ENCODE data around the gene BRWD1. TPM values are rescaled to one million over a fixed set of nuclear protein-coding genes. Genes with fewer than 3 reads are reported as not detected.

Gene BRWD1
- total RNA-seq (2016; rRNA removed; fragmentation: Illumina TruSeq; extraction: Trizol) = 28.0 and 28.7 TPM in 2 replicates
- 30.7 and 33.0 TPM in 2 replicates for total RNA-seq (2016; cell fraction: cytosol; rRNA removed; fragmentation: Illumina TruSeq; extraction: Trizol; ENCODE audit: low read depth)
- total RNA-seq (2016; cell fraction: insoluble cytoplasmic fraction; rRNA removed; fragmentation: Illumina TruSeq; extraction: Trizol) = 28.3 TPM in 2 replicates
- total RNA-seq (2016; cell fraction: membrane; rRNA removed; fragmentation: Illumina TruSeq; extraction: Trizol) = 24.7 and 28.2 TPM in 2 replicates
- 61.1 and 61.3 TPM in 2 replicates for total RNA-seq (2016; cell fraction: nucleus; rRNA removed; fragmentation: Illumina TruSeq; extraction: Trizol)
- polyA plus RNA-seq (2011; rRNA removed) = 11.4 and 13.9 TPM in 2 replicates
- 5.1 and 8.1 TPM in 2 replicates for polyA plus RNA-seq (2011; cell fraction: cytosol; rRNA removed)
- polyA plus RNA-seq (2011; cell fraction: nucleus; rRNA removed) = 14.0 and 19.1 TPM in 2 replicates
- 13.5 and 18.9 TPM in 2 replicates for polyA plus RNA-seq (2012)
- 3.9 and 4.4 TPM in 2 replicates for polyA plus RNA-seq (2016; cell fraction: cytosol; fragmentation: Illumina TruSeq; extraction: Trizol; ENCODE audit: low read depth)
- polyA plus RNA-seq (2016; cell fraction: insoluble cytoplasmic fraction; fragmentation: Illumina TruSeq; extraction: Trizol; ENCODE audit: low read depth) = 12.7 and 14.4 TPM in 2 replicates
- polyA plus RNA-seq (2016; cell fraction: membrane; fragmentation: Illumina TruSeq; extraction: Trizol; ENCODE audit: low read depth) = 8.7 TPM in 2 replicates
- 27.5 and 27.9 TPM in 2 replicates for polyA plus RNA-seq (2016; cell fraction: nucleus; fragmentation: Illumina TruSeq; extraction: Trizol; ENCODE audit: insufficient read depth, low read depth)
- 24.1 and 32.5 TPM in 2 replicates for polyA minus RNA-seq (2011; rRNA and poly(A)+ RNA removed; ENCODE audit: low replicate concordance)
- polyA minus RNA-seq (2011; cell fraction: cytosol; rRNA and poly(A)+ RNA removed) = 26.4 and 29.3 TPM in 2 replicates
- polyA minus RNA-seq (2011; cell fraction: nucleus; rRNA and poly(A)+ RNA removed) = 204 and 216 TPM in 2 replicates
- percentile 91 among the genes with signal in this experiment for Bru-seq, nascent RNA
- percentile 91 among the genes with signal in this experiment for BruChase-seq, experiment 1, labeled RNA remaining after a 6-hour chase
- percentile 94 among the genes with signal in this experiment for BruChase-seq, experiment 2, labeled RNA remaining after a 2-hour chase
- long read RNA-seq, experiment 1, transcript BRWD1-202 (5 exons, 2,495 nt) = major isoform, 5 of 8 reads
- long read RNA-seq, experiment 1, partial matches to known transcripts = 2 of 8 reads
- long read RNA-seq, experiment 1, other reads (novel, unspliced or antisense) = 1 of 8 reads
- long read RNA-seq, experiment 2, partial matches to known transcripts = 1 of 26 reads
- long read RNA-seq, experiment 2, other reads (novel, unspliced or antisense) = 24 of 26 reads

GRCh38 chr21:39313571-39314142 lies at the start of gene BRWD1:
Gene BRWD1, minus strand, starts transcription at chr21:39313632. Its CDS starts 141 bp downstream, at chr21:39313491.
- FAIRE-seq (no peak), DNase-seq (ENCODE audit: low spot score) (peak; percentile 72), ATAC-seq (peak; percentile 77)
- in situ Hi-C loops (cut with HindIII; ENCODE audit: extremely low pct_ligation_motif_present, low pct_unique_long_range_greater_than_20kb) = no loop called here
- H3K4me1 ChIP-seq (ENCODE audit: insufficient read depth, low read length) = peaks cover 41% of the 10 kb centered on the region
- H2AFZ ChIP-seq (ENCODE audit: low read length) = peak within 1 kb of the TSS; percentile 80
- peak within 1 kb of the TSS; percentile 100 for H3K4me2 ChIP-seq (ENCODE audit: low read depth, low read length)
- H3K27me3 ChIP-seq (ENCODE audit: control insufficient read depth in 1 of 2, insufficient read depth in 2 of 2, low read length in 2 of 2) = no peaks in the 10 kb centered on the region; a peak in 1 of 5 replicates
- peak within 1 kb of the TSS; percentile 92 for H3K9ac ChIP-seq (ENCODE audit: insufficient read depth, low read depth, low read length)
- H3K27ac ChIP-seq (ENCODE audit: extremely low read length, insufficient read depth, low read length) = peak within 1 kb of the TSS; percentile 98
- peaks cover 33% of the 10 kb centered on the region for H3K79me2 ChIP-seq (ENCODE audit: insufficient read depth, low read length)
- peak within 1 kb of the TSS; percentile 61 to 76 (median 72) for H3K4me3 ChIP-seq (replicated peaks in 1 of 3; ENCODE audit: insufficient read depth in 1 of 3, low read depth in 2 of 3, low read length in 3 of 3)
- intact Hi-C loops (cut with micrococcal nuclease; ENCODE audit: unreplicated experiment) = loop anchor here (2.0 kb wide), 2 partner anchors 35 to 75 kb away; partner anchors contain the start of gene HMGN1
- no TSS peak for BruUV-seq (replicated peaks)
- ChIA-PET POLR2A (interaction anchor here (0.8 to 5.0 kb wide), 7 partner anchors 13 to 130 kb away, joined by 3 to 47 read pairs (median 15); partner anchors contain the start of genes HMGN1 and PSMG1), CTCF (ENCODE audit: low intra/inter-chr PET ratio, low total read pairs) (interaction anchor here (2.2 kb wide), 1 partner anchor 75 kb away, joined by 10 read pairs; no protein-coding TSS in a partner anchor)
- H3K36me3 ChIP-seq (replicated peaks in 1 of 2; ENCODE audit: control insufficient read depth in 1 of 2, insufficient read depth in 2 of 2, low read length in 2 of 2) = peaks cover 0 to 11% of the 10 kb centered on the region in 2 experiments; a peak in 3 of 5 replicates
- H3K9me3 ChIP-seq (ENCODE audit: low read length) = no peaks in the 10 kb centered on the region
- peaks cover 25% of the 10 kb centered on the region for H4K20me1 ChIP-seq (ENCODE audit: insufficient read depth, low read length)
- no CpG with 5 or more reads among the region's 78 CpGs for WGBS (ENCODE audit: low lambda C conversion rate)
- no peak for TF ChIP-seq SETDB1 (CRISPR knock-in tag; IDR thresholded peaks at IDR 0.05; ENCODE audit: borderline replicate concordance)
- TF ChIP-seq PPARG (CRISPR knock-in tag; conservative IDR thresholded peaks at IDR 0.05) = no peak
- no peak for TF ChIP-seq NR2F2 (IDR thresholded peaks at IDR 0.05; ENCODE audit: borderline replicate concordance, low read depth)
- 0 out of 2 replicates have a peak, but pooled peaks have one; percentile 18 for TF ChIP-seq ZNF607 (CRISPR knock-in tag; IDR thresholded peaks at IDR 0.05; ENCODE audit: borderline replicate concordance)
- peak; percentile 25; the same call in 1 of the 2 replicates for TF ChIP-seq MTA1 (CRISPR knock-in tag; IDR thresholded peaks at IDR 0.05; ENCODE audit: borderline replicate concordance)
- no peak for TF ChIP-seq CENPX (CRISPR knock-in tag; IDR thresholded peaks at IDR 0.05)
- no peak; the same call in 1 of the 2 replicates for TF ChIP-seq ISX (CRISPR knock-in tag; conservative IDR thresholded peaks at IDR 0.05)
- peak; percentile 94 for TF ChIP-seq RBFOX2 (IDR thresholded peaks at IDR 0.05; ENCODE audit: low read depth, low read length)
- no peak for TF ChIP-seq ARID2 (CRISPR knock-in tag; IDR thresholded peaks at IDR 0.05; ENCODE audit: borderline replicate concordance)
- TF ChIP-seq PITX1 (CRISPR knock-in tag; IDR thresholded peaks at IDR 0.05) = 0 out of 2 replicates have a peak, but pooled peaks have one; percentile 39
- TF ChIP-seq ZSCAN22 (CRISPR knock-in tag; IDR thresholded peaks at IDR 0.05) = peak; percentile 69
- TF ChIP-seq RFX5 (IDR thresholded peaks at IDR 0.05; ENCODE audit: low read depth, low read length) = no peak
- peak; percentile 78 for TF ChIP-seq REPIN1 (CRISPR knock-in tag; IDR thresholded peaks at IDR 0.05; ENCODE audit: borderline replicate concordance, low read depth)
- no peak; the same call in 1 of the 2 replicates for TF ChIP-seq PAXIP1 (CRISPR knock-in tag; conservative IDR thresholded peaks at IDR 0.05)
- no peak for TF ChIP-seq KLF11 (CRISPR knock-in tag; IDR thresholded peaks at IDR 0.05)
- peak; percentile 82 for TF ChIP-seq TBX2 (CRISPR knock-in tag; IDR thresholded peaks at IDR 0.05; ENCODE audit: borderline replicate concordance)
